ENCODE measurements around the gene SSR2. TPM values are rescaled to one million over a fixed set of nuclear protein-coding genes. Genes with fewer than 3 reads are reported as not detected.

SSR2 gene
- total RNA-seq, result 604 TPM in 2 replicates

DNA sequence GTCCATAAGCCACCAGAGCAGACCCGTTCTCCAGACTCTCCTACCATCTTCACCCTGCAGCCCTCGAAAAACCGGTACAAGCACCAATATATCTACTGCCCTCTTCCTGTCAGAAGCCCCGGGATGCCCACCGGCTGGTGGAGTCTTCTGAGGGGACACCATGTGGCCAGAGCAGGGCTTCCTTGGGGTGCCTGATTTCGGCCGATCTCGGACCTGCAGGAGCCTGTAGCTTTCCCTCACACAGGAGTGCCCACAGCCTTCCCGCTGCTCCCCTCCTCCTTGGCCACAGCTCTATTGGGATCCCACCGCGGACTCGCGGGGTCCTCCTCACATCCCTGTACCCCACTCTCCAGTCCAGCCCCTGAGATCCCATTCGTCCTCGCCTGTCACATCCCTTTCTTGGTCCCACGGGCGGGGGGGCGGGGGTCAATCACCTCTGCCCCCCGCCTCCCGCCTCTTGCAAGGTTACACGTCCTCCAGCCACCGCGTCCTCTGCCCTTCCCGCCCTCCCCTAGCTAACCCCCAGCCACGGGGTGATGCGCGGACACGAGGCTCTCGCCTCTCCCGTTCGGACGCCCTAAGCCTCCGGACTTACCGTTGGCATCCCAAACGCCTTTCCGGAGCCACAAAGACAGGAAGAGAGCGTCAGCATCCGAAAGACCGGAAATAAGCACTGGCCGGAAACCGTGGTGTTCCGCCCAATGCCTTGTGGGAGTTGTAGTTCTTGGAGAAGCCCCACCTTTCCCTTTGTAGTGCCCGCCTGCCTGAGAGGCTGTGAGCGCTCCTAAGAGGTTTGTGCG is at the start of gene SSR2:
Gene SSR2 (minus strand): TSS at position 659 of the 800 bp plus-strand sequence. CDS start 784 bp downstream, outside the sequence.

DNA sequence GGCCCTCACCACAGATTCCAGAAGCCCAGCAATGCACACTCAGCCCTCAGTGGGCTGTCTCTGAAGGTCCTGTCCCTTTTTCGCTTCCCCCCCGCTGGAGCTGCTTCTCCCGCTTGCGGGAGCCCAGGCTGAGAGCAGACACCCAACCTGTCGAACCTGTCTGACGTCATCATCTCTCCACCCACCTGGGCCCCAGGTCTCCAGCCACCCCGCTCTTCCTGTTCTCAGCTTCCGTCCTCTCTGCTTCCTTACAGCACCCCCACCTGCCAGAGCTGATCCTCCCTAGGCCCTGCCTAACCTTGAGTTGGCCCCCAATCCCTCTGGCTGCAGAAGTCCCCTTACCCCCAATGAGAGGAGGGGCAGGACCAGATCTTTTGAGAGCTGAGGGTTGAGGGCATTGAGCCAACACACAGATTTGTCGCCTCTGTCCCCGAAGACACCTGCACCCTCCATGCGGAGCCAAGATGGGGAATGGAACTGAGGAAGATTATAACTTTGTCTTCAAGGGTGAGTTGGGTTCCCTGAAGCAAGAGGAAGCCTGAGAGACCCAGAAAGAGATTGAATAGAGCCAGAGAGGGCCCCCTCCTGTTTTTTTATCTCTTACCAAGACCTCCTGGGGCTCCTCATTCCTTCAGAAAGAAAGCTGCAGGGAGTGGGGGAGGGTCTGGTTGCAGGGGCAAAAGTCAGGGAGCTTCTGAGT is 40.3 kb upstream of the SSR2 start, which contains the start of gene RAB25:
Gene RAB25 (plus strand): TSS at position 224 of the 700 bp plus-strand sequence. CDS start 241 bp downstream, at position 465.

DNA sequence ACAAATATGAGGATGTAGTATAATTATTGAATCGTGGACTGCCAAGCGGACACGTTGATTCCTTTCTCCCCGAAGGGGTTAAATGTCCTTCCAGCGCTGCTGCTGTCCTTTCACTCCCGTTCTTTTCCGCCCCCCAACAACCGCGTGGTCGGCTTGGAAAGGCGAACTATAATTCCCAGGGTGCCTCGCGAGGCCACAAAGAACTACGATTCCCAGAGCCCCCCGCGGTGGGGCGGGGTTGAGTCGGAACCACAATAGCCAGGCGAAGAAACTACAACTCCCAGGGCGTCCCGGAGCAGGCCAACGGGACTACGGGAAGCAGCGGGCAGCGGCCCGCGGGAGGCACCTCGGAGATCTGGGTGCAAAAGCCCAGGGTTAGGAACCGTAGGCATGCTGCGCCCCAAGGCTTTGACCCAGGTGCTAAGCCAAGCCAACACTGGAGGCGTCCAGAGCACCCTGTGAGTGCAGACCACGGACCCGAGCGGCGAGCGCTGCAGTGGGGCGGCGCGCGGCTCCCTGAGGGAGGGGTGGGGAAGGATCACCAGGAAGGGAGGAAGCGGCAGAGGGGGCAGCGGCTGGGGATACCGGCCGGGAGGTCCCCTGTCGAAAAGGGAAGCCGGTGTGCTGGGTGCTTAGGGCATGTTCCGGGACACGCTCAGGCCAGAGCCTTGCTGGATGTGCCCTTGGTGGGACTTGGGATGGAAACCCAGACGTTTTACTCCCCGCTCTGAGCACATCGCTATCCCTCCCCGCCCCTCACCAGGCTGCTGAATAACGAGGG is 33.9 kb upstream of the SSR2 start, which contains the start of gene LAMTOR2:
Gene LAMTOR2 (plus strand): TSS at position 283 of the 781 bp plus-strand sequence. CDS start 108 bp downstream, at position 391.

DNA sequence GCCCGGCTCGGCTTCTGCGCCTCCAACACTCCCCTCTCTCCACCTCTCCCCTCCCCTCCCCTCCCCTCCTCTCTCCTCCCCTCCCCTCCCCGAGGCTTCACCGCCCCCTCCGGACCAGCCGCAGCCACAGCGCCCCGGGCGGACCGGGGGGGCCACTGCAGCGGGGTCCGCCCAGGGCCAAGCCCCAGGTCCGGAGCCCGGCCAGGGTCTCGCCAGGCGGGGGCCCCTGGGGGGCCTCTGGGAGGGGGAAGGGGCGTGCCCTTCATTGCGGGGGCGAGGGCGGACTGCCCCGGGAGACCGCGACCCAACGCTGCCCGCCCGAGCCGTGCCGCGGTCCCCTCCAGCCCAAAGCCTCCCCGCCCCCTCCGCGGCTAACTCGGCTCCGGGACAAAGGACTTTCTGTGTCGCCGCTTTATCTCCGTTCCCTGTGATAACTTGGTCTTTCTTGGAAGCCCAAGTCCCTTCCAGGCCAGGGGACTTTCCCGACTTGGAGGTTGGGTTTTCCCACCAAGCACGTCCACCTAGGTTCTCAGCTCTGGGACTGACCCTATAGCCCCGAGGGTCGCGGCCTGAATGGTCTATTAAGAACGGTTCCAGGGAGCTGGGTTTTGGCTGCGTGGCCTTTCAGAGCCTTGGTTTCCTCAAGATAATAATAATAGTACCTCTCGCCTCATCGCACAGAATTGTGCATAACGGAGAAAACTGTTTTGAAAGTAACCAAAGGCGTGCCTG is 33.2 kb upstream of the SSR2 start, which contains the start of gene UBQLN4:
Gene UBQLN4 (minus strand): TSS at position 31 of the 732 bp plus-strand sequence. CDS start 97 bp downstream, outside the sequence.

GRCh38 chr1:155978325-155978972 is 42.3 kb downstream of the SSR2 start, which contains the start of gene ARHGEF2:
Gene ARHGEF2, minus strand, starts transcription at chr1:155978547. Its CDS starts 120 bp downstream, at chr1:155978427.

Other genes starting within 250 kb of the SSR2 start
- 12.1 and 17.5 TPM in 2 replicates for gene GON4L, start 163.7 kb downstream of the SSR2 start, total RNA-seq
- 12.7 and 21.8 TPM in 2 replicates for gene SYT11, start 161.4 kb downstream of the SSR2 start, total RNA-seq
- 13.9 and 22.4 TPM in 2 replicates for gene RIT1, start 109.6 kb downstream of the SSR2 start, total RNA-seq
- gene KHDC4, start 86.5 kb downstream of the SSR2 start, total RNA-seq, result 16.3 and 23.2 TPM in 2 replicates
- gene RXFP4, start 79.3 kb downstream of the SSR2 start, total RNA-seq, result not detected in 2 replicates
- 57.4 and 79.0 TPM in 2 replicates for gene ARHGEF2, start 42.4 kb downstream of the SSR2 start, total RNA-seq
- 22.8 and 27.9 TPM in 2 replicates for gene UBQLN4, start 32.8 kb upstream of the SSR2 start, total RNA-seq
- gene LAMTOR2, start 33.8 kb upstream of the SSR2 start, total RNA-seq, result 79.5 and 116 TPM in 2 replicates
- 0.89 and 1.3 TPM in 2 replicates for gene RAB25, start 40.2 kb upstream of the SSR2 start, total RNA-seq
- 15.6 and 23.7 TPM in 2 replicates for gene MEX3A, start 61.5 kb upstream of the SSR2 start, total RNA-seq
- gene LMNA, start 93.8 kb upstream of the SSR2 start, total RNA-seq, result 315 and 512 TPM in 2 replicates
- 0.49 and 2.4 TPM in 2 replicates for gene SEMA4A, start 132.6 kb upstream of the SSR2 start, total RNA-seq
- gene SLC25A44, start 173.2 kb upstream of the SSR2 start, total RNA-seq, result 15.2 and 17.6 TPM in 2 replicates
- 70.9 and 77.5 TPM in 2 replicates for gene PMF1, start 192.1 kb upstream of the SSR2 start, total RNA-seq
- 0.51 TPM in 1 of 2 replicates, not detected in the other for gene BGLAP, start 221.2 kb upstream of the SSR2 start, total RNA-seq
- gene PAQR6, start 227.1 kb upstream of the SSR2 start, total RNA-seq, result 0.49 and 1.0 TPM in 2 replicates

Data from mesangial cell (primary cell).